ENCODE data around the gene FAM13A. TPM values are rescaled to one million over a fixed set of nuclear protein-coding genes. Genes with fewer than 3 reads are reported as not detected.

FAM13A gene
- total and polyA plus RNA-seq, 9 of the 15 experiments (the other 6 are each of a cell fraction or from before 2014, with no cell fraction given) = 11.3 to 23.3 (median 14.7) TPM

- TF ChIP-seq, protein P1, sequence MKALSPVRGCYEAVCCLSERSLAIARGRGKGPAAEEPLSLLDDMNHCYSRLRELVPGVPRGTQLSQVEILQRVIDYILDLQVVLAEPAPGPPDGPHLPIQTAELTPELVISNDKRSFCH (CRISPR knock-in tag; IDR thresholded peaks at IDR 0.05) = no peak
- TF ChIP-seq, protein P1 (tag; IDR thresholded peaks at IDR 0.05) = no peak
- TF ChIP-seq, protein P2, sequence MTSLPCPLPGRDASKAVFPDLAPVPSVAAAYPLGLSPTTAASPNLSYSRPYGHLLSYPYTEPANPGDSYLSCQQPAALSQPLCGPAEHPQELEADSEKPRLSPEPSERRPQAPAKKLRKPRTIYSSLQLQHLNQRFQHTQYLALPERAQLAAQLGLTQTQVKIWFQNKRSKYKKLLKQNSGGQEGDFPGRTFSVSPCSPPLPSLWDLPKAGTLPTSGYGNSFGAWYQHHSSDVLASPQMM (CRISPR knock-in tag; IDR thresholded peaks at IDR 0.05) = no peak
- TF ChIP-seq XRCC4 (IDR thresholded peaks at IDR 0.05; ENCODE audit: extremely low read depth, insufficient read depth, insufficient read length) (no peak), SP2 (IDR thresholded peaks at IDR 0.05; ENCODE audit: extremely low read depth, low read depth, low read length, poor library complexity, severe bottlenecking) (no peak), GTF2A2 (tag; IDR thresholded peaks at IDR 0.05) (no peak), THAP12 (CRISPR knock-in tag; IDR thresholded peaks at IDR 0.05) (no peak), NCOA1 (IDR thresholded peaks at IDR 0.05; ENCODE audit: low read depth) (no peak)
Observed at GRCh38 chr4:88765729-88766128, 291.3 kb downstream of the FAM13A start (continued).

All from K562 (cell line).